Astrocyte (in vitro differentiated cells and primary cell): ENCODE results near the gene TUBB. TPM values are rescaled to one million over a fixed set of nuclear protein-coding genes. Genes with fewer than 3 reads are reported as not detected.

Experiments used
- DNase-seq: peaks from one replicate; pipeline ENCODE4 v3.0.0-alpha.2; 2010; ENCODE audit warnings: low read depth
- FAIRE-seq: peaks from 2 replicates; lab custom pipeline; 2011; peaks lifted over from hg19 to GRCh38; lab: Jason Lieb, UNC
- H2AFZ ChIP-seq: 2 replicates; pipeline ENCODE4 v1.6.0; 2012; ENCODE audit warnings: low read depth, low read length, inconsistent platforms
- H3K27ac ChIP-seq: 2 replicates; pipeline ENCODE4 v1.5.1; 2011; ENCODE audit warnings: low read depth, low read length, inconsistent platforms
- H3K27me3 ChIP-seq: 2 replicates; pipeline ENCODE4 v1.6.0; 2011; ENCODE audit warnings: low read length, inconsistent platforms; ENCODE audit not compliant: insufficient read depth
- H3K36me3 ChIP-seq: 2 replicates; pipeline ENCODE4 v1.5.1; 2011; ENCODE audit warnings: low read length, inconsistent platforms; ENCODE audit not compliant: insufficient read depth
- H3K4me1 ChIP-seq: 2 replicates; pipeline ENCODE4 v1.5.1; 2011; ENCODE audit warnings: low read length, inconsistent platforms; ENCODE audit not compliant: insufficient read depth
- H3K4me2 ChIP-seq: 2 replicates; pipeline ENCODE4 v1.6.0; 2012; ENCODE audit warnings: low read length, inconsistent platforms
- H3K4me3 ChIP-seq: 2 replicates; pipeline ENCODE4 v1.5.1; 2011; ENCODE audit warnings: low read depth, mild to moderate bottlenecking, low read length, inconsistent platforms; ENCODE audit not compliant: insufficient read depth
- H3K79me2 ChIP-seq: 2 replicates; pipeline ENCODE4 v1.6.0; 2012; ENCODE audit warnings: mild to moderate bottlenecking, low read length, inconsistent platforms; ENCODE audit not compliant: insufficient read depth
- H3K9ac ChIP-seq: 2 replicates; pipeline ENCODE4 v1.6.0; 2012; ENCODE audit warnings: mild to moderate bottlenecking, low read length, inconsistent platforms
- H3K9me3 ChIP-seq: 2 replicates; pipeline ENCODE4 v1.5.1; 2012; ENCODE audit warnings: low read depth, mild to moderate bottlenecking, low read length, inconsistent platforms; ENCODE audit not compliant: insufficient read depth
- H4K20me1 ChIP-seq: 2 replicates; pipeline ENCODE4 v1.6.0; 2012; ENCODE audit warnings: low read length, inconsistent platforms; ENCODE audit not compliant: insufficient read depth
- H3K27ac Mint-ChIP-seq: one replicate; pipeline ENCODE4 v1.8.0; 2021; ENCODE audit warnings: mild to moderate bottlenecking, mixed read lengths; ENCODE audit not compliant: unreplicated experiment
- H3K27me3 Mint-ChIP-seq: one replicate; pipeline ENCODE4 v1.8.0; 2021; ENCODE audit warnings: low read depth, mixed read lengths; ENCODE audit not compliant: unreplicated experiment
- H3K36me3 Mint-ChIP-seq: one replicate; pipeline ENCODE4 v1.8.0; 2021; ENCODE audit warnings: low read depth, mixed read lengths; ENCODE audit not compliant: unreplicated experiment
- H3K4me1 Mint-ChIP-seq: one replicate; pipeline ENCODE4 v1.8.0; 2021; ENCODE audit warnings: low read depth, mixed read lengths; ENCODE audit not compliant: unreplicated experiment
- H3K4me3 Mint-ChIP-seq: one replicate; pipeline ENCODE4 v1.8.0; 2021; ENCODE audit warnings: mild to moderate bottlenecking, moderate library complexity, mixed read lengths; ENCODE audit not compliant: unreplicated experiment
- H3K9me3 Mint-ChIP-seq: one replicate; pipeline ENCODE4 v1.8.0; 2021; ENCODE audit warnings: mild to moderate bottlenecking, mixed read lengths; ENCODE audit not compliant: unreplicated experiment
- EZH2 ChIP-seq: IDR thresholded peaks from 2 replicates; pipeline ENCODE4 v1.6.1; 2012; ENCODE audit warnings: mild to moderate bottlenecking, low read length, inconsistent platforms; ENCODE audit not compliant: insufficient read depth
- total RNA-seq: library from RNA; stranded (reverse); gene quantifications from 2 replicates; pipeline ENCODE4 v1.2.1, GENCODE V29; 2021
- TF ChIP-seq, protein P1 (sequence below): IDR thresholded peaks from 2 replicates; pipeline ENCODE4 v1.5.1; 2011; ENCODE audit warnings: low read depth, mild to moderate bottlenecking, inconsistent platforms, low read length, moderate library complexity; ENCODE audit not compliant: insufficient read depth

The TUBB gene
- total RNA-seq, 1 donor from 2014 or later = 887 TPM

DNA sequence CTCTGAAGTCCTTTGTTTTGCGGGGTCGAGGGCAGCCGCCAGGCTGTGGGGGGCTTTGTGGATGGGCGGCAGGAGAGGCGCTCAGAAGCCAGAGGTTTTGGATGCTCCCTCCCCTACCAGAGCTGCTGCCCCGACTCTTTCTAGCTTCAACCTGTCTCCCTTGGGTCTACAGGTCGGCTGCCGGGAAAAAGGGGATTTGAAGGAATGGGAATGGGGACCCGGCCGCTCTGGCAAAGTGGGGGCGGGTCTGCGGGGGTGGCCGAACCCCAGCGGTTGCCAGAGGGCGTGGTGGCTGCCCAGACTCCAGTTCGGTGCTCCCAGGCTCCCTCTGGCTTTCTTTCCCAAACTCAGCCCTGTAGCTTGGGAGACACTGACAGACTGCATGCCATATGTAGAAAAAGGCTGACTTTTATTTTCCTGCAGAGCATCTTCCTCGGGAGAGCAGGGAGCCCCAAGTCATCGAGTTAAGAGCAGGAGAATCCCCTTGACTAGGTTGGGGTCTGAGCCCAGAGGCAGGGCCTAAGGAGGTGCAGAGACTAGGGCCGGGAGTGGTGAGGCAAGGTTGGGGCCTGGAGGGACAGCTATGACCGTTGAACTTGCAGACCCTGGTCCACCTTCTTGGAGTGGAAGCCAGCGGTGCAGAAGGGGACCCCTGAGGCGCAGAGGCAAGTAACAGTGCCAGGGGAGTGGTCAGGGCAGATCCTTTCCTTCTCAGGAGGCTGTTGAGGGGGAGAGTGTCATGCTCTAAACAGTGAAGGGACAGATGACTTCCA, 32.3 kb upstream of the TUBB start:
- peak overlapping the region; percentile 98 for H3K9ac ChIP-seq
- Mint-ChIP-seq H3K4me3 (peak overlapping the region; percentile 97), H3K27ac (peak overlapping the region; percentile 87), H3K36me3 (peaks cover 15% of the 10 kb centered on the region), H3K4me1 (peaks cover 36% of the 10 kb centered on the region), H3K27me3 (no peaks in the 10 kb centered on the region), H3K9me3 (peaks cover 2% of the 10 kb centered on the region)
- peak overlapping the region; percentile 100 for H3K4me2 ChIP-seq
- no peaks in the 10 kb centered on the region for H3K9me3 ChIP-seq
- peaks cover 34% of the 10 kb centered on the region for H4K20me1 ChIP-seq
- no peak for TF ChIP-seq EZH2
- TF ChIP-seq, protein P1, sequence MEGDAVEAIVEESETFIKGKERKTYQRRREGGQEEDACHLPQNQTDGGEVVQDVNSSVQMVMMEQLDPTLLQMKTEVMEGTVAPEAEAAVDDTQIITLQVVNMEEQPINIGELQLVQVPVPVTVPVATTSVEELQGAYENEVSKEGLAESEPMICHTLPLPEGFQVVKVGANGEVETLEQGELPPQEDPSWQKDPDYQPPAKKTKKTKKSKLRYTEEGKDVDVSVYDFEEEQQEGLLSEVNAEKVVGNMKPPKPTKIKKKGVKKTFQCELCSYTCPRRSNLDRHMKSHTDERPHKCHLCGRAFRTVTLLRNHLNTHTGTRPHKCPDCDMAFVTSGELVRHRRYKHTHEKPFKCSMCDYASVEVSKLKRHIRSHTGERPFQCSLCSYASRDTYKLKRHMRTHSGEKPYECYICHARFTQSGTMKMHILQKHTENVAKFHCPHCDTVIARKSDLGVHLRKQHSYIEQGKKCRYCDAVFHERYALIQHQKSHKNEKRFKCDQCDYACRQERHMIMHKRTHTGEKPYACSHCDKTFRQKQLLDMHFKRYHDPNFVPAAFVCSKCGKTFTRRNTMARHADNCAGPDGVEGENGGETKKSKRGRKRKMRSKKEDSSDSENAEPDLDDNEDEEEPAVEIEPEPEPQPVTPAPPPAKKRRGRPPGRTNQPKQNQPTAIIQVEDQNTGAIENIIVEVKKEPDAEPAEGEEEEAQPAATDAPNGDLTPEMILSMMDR = no peak
- H3K27ac ChIP-seq = peak overlapping the region; percentile 95
- H3K79me2 ChIP-seq = peaks cover 72% of the 10 kb centered on the region
- FAIRE-seq (no peak), DNase-seq (peak; percentile 26)
- H3K27me3 ChIP-seq = no peaks in the 10 kb centered on the region
- H3K4me1 ChIP-seq = peaks cover 38% of the 10 kb centered on the region
- H3K4me3 ChIP-seq = peak overlapping the region; percentile 87
- peak overlapping the region; percentile 44 for H2AFZ ChIP-seq
- no peaks in the 10 kb centered on the region for H3K36me3 ChIP-seq

DNA sequence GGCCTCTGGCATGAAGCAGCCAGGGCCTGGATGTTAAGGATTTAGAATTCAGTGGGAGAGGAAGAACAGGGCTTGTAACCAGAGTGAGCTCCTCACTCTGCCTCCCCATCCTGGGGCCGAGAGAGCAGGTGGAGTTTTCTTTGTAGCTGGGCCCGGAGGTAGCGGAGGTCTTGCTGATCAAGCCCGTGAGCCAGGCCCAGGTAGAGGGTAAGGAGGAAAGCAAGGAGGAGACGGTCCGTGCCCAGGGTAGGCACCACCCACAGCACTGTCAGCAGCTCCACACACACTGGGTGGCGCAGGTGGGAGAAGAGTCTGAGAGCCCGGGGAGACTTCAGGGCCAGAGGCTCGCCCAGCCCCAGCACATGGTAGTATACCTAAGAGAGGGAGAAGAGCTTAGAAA, 31.6 kb upstream of the TUBB start:
- peak overlapping the region; percentile 87 for H3K27ac Mint-ChIP-seq
- H3K36me3 ChIP-seq = no peaks in the 10 kb centered on the region
- peaks cover 36% of the 10 kb centered on the region for H3K4me1 Mint-ChIP-seq
- FAIRE-seq (no peak), DNase-seq (no peak)
- TF ChIP-seq EZH2 = no peak
- TF ChIP-seq, protein P1 = no peak
- no peaks in the 10 kb centered on the region for H3K27me3 ChIP-seq
- H3K27me3 Mint-ChIP-seq = no peaks in the 10 kb centered on the region
- peaks cover 13% of the 10 kb centered on the region for H3K36me3 Mint-ChIP-seq
- peak overlapping the region; percentile 98 for H3K9ac ChIP-seq
- no peak overlapping the region for H2AFZ ChIP-seq
- H3K4me3 Mint-ChIP-seq = peak overlapping the region; percentile 97
- peaks cover 38% of the 10 kb centered on the region for H3K4me1 ChIP-seq
- H3K4me3 ChIP-seq = peak overlapping the region; percentile 87
- H3K4me2 ChIP-seq = peak overlapping the region; percentile 100
- peak overlapping the region; percentile 95 for H3K27ac ChIP-seq
- peaks cover 65% of the 10 kb centered on the region for H3K79me2 ChIP-seq
- peaks cover 2% of the 10 kb centered on the region for H3K9me3 Mint-ChIP-seq
- H3K9me3 ChIP-seq = no peaks in the 10 kb centered on the region
- H4K20me1 ChIP-seq = peaks cover 27% of the 10 kb centered on the region
